HG02938 (cell line): ENCODE results near the gene TENM4.

Experiments
- ATAC-seq: cut with Tn5 transposase; IDR thresholded peaks from one replicate; pipeline ENCODE4 v1.9.1; 2021; ENCODE audit warnings: mild to moderate bottlenecking, moderate library complexity; ENCODE audit not compliant: unreplicated experiment

The TENM4 gene

DNA sequence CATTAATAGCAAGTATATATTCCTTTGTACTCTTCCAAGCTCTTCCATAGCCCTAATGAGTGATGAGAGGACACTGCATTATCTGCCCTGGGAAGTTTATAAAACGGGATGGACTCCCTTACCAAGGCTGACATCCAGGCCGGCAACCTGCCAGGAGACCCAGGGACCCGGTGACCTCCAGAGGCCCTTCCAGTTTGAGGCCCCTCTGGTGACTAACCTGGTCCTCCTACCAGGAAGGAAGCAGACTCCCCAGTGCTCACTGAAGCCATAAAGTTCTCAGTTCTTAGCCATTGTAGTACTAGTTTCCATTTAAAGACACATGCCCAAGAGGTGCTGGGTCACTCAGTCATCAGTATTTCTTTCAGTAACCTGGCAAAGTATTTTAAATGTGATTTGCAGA lies 345.4 kb downstream of the TENM4 start:
- no peak for ATAC-seq

DNA sequence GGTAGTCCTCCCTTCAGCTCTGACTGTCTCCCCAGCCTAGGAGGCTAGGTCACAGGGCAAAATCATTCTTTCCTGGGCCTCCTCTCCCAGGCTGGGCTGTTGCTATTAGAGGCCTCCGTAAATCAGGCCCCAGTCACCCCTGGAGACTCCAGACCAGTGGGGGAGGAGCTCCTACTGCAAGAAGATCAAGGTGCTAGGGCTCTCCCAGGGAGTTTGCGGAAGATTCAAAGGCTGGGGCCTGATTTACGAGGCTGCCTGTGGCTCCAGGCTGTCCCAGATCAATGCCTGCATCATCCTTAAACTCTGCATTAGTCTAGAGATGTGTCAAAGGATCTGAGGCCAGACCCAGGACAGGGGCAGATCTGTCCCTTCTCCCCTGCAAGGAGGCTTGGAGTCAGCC lies 346.2 kb downstream of the TENM4 start:
- ATAC-seq, result no peak

DNA sequence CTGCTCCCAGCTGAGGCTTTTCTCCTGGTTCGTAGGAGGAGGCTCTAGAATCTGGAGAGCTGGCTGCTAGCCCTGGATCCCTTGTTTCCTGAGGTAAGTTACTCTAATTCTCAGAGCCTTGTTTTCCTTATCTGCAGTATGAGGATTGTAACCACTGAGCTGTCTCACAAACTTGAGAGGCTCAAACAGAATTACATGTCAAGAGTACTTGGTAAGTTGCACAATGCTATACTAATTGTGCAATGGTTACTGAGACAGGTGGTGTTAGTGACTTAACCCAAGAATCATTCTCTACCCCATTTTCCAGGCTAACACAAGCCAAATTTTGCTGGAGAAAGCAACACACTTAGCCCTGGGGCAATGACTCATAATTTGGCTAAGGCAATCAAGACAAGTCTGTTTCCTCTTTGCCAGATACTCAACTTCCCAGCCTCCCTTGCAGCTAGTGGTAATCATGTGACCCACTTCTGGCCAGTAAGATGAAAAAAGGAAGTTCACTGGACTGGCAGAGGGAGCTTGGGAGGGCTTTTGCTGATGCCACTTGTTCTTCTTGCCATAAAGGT lies 348.0 kb downstream of the TENM4 start:
- ATAC-seq, result no peak

DNA sequence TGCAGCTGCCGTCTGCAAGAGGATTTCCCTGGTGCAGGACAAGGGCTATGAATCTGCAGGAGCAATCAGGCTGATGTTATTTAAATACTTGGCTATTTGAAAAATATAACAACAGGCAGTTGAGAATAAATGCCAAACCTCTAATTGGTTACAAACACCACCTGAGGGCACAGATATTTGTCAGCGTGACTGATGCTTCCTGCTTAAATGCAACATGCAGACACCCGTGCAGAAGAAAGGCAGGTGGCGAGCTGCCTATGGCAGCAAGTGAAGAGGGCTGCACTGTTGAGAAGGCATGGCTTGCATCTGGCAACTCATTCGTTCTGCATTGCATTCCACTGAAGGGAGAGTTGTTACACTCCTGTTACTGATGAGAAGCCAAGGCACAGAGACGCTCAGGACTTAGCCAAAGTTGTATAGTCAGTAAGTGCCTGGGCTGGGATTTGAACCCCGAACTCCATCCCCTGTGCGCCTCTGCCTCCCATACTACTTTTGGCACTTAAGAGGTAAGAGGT lies 350.6 kb downstream of the TENM4 start:
- ATAC-seq, result no peak

DNA sequence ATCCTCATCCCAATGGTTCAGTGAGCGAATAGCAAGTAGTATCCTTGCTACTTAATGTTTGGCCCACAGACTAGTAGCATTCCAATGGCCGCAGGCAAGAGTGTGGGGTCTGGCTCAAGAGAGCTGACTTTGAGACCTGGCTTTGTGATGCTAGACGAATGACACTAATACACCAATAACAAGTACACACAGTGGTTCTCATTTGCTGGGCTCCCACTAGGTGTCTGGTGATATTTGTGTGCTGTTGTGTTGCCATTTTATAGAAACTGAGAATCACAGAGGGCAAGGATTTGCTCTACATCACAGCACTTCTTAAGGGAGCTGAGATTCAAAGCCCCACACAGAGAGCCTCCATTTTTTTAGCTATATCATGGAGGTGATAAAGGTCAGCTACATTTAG lies 351.2 kb downstream of the TENM4 start:
- ATAC-seq, result no peak

DNA sequence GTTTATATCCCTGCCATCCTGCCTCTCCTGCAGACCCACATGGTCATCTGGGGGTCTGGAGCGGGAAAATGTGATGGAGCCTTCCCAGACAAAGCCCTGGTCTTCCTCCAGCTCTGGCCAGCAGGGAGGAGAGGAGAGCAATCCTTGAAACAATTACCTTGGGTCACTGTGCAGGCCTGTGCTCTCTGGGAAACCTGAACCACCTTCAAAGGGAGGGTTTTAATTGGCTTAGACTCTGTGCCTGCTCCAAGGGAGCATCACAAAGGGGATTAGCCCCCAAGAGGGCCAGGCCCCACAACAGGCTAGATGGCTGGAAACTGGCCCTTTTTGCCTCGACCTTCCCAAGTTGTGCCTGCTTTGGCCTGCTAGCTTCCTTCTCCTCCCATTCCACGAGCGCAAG lies 351.9 kb downstream of the TENM4 start:
- ATAC-seq, result no peak

DNA sequence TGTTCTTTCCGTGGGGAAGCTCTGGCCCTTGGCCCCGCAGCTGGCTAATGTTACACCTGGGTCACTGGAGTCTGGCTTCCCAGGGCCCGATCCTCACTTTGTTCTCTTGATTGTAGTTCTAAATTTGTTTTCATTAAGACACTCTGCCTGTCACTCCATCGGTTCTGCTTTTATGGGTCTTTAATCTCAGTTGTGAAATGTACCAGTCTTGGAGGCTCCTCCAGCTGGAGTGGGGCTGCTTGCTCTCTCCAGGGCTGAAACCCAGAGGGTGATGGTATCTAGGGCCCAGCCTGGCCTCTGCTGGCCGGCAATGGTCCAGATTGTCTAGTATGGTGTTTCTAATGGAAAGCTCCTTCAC lies 352.9 kb downstream of the TENM4 start:
- no peak for ATAC-seq

DNA sequence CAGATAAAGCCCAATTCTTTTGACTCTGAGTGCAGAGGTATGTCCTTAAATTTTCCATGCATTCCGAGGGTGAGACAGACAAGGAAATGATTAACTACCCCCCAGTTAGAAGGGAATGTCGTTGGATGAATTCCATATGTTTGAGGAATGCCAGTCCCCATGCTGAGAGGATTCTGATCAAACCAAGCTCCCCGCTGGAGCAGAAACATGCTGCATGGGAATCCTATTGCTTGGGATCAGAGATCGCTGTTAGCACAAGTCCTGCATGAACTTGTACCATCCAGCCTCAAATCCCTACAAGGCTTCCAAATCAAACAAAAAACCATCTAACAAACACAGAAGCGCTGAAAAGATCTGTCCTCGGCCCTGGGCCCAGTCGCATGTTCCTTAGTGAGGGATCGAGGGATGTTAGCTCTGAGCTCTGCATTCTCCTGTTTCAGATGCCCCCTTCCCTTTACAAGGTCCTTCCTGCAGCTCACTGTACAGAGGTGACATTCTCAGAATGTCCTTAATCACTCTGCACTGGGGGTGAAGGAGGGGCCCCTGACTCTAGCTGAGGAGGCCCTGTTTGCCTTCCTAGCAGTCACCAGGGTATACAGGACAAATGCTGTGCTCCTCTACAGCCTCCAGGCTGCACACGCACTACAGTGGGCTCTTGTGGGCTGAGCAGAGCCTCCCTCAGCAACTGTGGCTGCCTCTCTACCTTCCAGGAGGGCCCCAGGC lies 353.4 kb downstream of the TENM4 start:
- ATAC-seq, result no peak

DNA sequence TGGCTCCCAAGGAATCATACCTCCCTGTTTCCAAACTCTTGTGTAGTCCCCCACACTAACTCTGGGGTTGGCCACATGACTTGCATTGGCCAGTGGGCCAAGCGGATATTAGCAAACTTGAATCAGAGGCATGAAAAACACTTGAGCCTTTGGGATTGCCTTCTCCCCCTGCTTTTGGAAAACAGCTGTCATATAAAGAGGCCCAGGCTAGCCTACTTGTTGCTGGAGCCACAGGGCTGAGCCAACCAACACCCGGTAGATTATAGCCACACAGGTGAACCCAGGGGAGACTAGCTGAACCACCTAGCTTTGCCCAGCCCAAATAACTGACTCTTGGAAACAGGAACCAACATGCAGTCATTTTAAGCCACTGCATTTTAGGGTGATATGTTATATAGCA lies 354.8 kb downstream of the TENM4 start:
- no peak for ATAC-seq

DNA sequence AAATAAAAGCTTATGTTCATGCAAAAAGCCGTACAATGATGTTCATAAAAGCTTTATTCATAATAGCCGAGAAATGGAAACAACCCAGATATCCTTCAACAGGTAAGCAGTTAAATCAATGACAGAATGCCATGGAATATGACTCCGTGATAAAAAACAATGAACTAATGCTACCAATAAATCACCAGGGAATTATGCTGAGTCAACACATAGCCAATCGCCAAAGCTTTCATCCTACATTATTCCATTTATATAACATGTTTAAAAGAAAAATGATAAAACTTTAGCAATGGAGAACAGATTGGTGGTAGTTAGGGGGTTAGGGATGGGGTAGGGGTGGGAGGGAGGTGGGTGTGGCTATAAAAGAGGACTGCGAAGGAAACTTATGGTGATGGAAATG lies 356.4 kb downstream of the TENM4 start:
- no peak for ATAC-seq

DNA sequence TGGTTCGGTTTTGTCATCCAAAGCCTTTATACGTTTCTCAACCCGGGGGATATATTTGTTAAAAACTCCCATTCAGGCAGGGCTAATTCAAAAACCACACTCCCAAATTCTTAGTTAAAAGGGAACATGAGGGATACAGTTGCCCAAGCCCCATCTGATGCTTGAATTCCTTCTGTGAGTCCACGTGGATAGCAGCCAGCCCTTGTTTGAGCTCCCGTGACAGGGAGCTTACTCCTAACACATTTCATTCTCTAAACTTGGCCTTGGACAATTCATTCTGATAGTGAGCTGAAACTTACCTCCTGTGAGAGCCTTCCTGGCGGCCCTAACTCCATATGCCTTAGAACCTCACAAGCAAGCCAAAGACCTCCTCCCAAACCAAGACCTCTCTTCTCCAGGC lies 357.5 kb downstream of the TENM4 start:
- ATAC-seq, result no peak

DNA sequence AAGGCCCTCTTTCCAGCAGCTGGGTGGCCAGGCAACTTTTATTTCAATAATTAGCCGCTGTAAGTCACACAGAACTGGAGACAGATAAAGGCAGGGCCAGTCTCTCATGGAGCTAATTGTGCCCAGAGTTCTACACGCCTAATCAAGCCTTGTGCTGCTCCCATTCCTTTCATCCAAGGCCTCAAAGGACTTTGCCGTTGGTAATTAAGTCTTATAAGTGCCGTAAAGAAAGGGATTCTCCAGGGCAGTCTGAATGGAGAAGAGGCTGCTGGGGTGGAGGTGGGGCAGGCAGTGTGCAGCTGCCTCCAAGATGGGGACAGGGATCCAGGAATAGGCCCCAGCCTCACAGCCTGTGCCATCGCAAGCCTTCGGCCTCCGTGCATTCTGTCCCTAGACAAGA lies 357.9 kb downstream of the TENM4 start:
- ATAC-seq, result no peak

DNA sequence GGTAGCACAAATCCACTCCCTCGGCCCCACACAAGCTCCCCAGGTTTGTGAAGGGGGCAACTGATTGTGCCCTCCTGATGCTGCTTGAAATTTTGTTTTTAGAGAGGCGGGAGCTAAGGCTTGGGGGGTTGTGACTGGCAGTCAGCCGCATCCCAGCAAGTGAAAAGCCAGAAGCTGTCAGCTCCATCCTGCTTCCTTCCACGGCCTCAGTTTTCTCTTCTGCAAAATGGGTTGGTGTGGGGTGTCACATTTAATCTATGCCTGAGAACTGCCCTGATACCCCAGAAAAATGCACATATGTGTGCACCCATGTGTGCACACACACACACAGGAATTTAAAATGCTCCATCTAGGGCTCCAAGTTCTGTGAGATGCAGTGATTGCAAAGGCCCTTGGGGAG lies 358.6 kb downstream of the TENM4 start:
- ATAC-seq, result no peak

DNA sequence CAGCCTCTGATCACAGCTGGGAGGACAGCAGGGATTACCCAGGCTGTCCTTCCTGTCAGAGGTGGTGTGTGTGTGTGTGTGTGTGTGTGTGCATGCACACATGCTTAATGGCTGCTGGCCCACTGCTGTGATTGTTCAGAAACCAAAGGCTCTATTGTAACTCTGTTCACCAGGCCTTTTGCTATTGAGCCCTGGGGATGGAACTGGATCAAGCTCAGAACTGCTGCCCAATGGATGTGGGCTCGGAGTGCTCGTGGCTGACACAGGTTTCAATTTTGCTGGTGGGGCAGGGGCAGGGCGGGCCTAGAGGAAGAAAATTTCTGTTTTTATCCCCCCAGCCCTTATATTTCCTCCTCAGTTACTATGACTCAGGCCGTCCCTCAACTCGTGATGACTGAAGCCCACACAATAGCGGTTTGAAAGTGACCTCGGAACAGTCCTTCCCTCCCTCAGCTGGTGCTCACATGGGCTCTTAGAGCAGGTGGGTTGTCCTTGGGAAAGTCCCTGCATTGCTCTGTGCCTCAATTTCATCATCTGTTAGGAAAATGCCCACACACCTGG lies 359.3 kb downstream of the TENM4 start:
- ATAC-seq, result no peak

DNA sequence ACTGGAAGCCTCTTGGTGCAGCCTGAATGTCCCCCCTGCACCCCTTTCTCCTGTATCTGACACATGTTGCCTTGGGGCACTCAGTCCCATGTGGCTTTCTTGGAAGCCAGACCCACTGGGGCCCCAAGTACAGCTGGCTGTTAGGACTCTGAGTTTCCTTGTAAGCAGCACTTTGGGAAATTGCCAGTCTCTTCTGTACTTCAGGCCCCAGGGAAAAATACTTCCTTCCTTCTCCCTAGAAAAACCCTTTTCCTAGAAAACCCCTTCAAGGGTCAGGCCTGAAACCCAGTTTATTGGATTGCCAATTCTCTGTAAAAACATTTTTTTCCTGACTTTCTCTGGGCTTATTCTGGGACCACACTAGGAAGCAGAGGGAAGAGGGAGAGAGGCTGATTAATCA lies 360.3 kb downstream of the TENM4 start:
- ATAC-seq, result no peak

DNA sequence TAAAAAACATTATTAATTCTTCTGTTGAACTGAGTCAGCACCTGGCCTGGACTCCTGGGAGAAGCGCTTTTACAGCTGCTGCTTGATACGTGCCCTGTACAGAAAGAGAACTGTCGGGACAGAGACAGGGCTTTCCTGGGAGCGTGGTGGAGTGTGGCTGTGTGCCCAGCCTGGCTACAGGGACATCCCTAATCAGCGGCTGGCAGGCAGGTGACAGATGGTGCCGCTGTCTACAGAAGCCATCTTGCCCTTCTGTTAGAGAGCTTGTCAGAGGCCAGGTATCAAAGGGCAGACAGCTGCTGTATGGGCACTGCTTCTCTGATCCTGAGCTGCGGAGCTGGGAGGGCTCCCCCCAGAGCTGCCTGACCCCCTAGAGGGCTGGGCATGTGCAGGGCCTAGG lies 361.8 kb downstream of the TENM4 start:
- no peak for ATAC-seq

DNA sequence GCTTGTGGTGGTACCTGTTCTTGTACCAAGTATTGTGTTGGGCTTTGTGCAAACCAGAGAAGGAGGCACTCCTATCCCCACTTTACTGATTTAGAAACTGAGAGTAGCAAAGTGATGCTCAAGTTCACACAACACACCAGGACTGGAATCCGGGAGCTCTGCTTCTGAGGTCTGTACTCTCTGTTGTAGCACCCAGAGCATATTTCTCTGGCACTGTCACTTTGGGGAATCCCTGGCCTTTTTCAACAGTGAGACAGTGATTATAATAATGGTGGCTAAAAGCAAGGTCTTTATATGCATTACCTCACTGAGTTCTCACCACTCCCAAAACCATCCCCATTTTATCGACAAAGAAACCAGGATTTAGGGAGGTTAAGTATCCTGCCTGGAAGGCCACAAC lies 362.4 kb downstream of the TENM4 start:
- ATAC-seq, result no peak

DNA sequence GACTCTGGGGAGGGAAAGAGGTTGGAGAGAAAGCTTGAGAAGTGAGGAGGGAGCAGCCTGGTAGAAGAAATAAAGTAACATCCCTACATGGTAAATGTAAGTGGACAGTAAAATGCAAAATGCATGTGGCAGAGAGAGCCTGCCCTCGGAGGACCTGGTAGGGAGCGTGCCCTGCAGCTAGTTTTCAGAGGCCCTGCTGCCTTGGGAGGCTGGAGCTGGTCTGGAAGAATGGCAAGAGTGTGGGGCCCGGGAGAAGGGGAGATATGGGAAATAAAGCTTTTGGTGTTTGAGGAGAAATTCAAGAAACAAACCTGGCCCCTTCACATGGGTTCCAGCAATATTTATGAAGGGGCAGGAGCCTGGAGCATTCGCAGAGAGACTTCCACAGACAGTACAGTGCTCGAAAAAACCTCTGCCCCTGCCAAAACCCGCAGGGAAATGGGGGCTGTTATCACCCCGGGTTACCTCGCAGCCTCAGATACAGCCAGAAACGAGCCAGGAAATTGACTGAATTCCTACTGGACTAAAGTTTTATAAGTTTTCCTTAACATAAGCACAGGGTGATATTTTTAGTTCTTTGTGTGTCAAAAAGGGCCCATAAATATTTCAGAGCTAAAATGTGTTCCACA lies 363.0 kb downstream of the TENM4 start:
- no peak for ATAC-seq

DNA sequence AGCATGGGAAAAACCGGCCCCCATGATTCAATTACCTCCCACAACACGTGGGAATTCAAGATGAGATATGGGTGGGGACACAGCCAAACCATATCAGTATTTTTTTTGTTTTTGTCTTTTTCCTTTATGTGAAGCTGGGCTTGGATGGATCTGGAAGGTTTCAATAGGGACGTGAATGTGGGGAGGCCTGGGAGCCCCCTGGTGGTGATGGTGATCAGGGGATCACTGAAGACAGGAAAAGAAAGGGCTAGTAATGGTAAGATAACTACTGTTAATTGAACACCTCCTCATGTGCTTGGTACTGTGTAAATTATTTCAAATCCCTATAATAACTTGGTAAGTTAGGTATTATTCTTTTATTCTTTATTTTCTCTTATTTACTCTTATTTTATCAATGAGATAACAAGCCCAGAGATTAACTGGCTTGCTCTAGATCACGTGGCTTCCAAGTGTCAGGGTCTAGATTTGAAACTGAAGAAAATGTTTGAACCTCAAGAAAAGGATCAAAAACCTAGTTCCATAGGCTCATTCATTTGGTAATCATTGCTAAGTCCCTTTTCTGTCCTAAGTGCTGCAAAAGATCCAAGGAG lies 364.2 kb downstream of the TENM4 start:
- no peak for ATAC-seq

DNA sequence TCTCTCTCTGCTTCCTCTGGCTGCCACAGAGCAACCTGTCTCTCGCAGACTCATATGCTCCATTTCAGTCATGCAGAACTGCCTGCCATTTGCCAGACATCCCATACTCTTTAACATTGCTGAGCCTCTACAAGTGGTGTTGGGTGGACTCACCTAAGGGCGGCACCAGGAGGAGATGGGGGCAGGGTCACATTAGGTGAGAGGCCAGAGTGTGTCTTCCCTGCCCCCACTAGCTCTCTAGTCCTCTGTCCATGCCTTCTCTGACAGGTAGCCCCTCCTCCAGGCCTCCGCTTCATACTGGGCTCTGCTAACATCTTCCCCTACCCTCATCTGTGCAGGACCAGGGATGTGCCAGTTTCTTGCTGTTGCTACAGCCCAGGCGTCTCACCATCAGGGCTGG lies 366.3 kb downstream of the TENM4 start:
- ATAC-seq, result no peak

DNA sequence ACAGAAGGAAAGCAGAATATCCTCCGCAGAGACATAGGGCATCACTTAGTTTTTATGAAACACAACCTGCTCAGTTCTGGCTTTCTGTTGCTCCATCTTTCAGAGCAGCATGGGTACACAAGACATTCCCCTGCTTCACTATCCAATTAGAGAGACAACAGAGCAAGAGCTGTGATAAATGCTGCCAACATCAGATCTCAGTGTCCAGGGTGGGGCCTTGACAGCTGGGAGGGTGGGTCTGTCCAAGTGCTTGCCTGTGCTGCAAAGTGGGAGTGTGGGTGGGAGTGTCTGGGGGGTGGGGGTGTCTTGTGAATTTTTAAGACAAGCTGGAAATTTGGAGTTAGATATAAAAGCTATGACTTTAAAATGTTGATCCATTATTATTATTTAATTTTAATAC lies 369.6 kb downstream of the TENM4 start:
- ATAC-seq, result no peak

DNA sequence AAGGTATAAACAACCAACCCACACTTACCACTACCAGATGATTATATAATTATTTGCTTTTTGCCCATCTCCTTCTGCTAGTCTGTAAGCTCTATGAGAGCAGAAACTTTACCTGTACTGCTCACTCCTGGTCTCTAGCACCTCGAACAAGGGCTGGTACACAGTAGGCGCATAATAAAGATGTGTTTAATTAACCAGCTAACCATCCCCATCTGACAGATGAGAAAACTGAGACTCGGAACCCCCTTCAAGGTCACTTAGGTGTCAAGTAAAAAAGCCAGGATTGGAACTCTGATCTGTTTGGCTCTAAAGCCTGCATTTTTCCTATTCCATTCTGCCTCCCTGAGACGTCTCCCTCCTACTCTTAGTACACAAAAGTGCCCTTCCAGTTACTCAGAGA lies 370.3 kb downstream of the TENM4 start:
- ATAC-seq, result no peak
